Measurements from ENCODE around the gene CD320.

Gene CD320

GRCh38 chr19:8262431-8262830, 45.7 kb downstream of the CD320 start:
- Histone ChIP-seq H3K27ac (ENCODE audit: low read depth in 2 of 2, low read length in 2 of 2) (no peak overlapping the region), H3K36me3 (ENCODE audit: control insufficient read depth in 2 of 2, insufficient read depth in 2 of 2, low read length in 2 of 2) (no peaks in the 10 kb centered on the region), H3K27me3 (ENCODE audit: control insufficient read depth in 2 of 2, insufficient read depth in 2 of 2, low read length in 2 of 2) (no peaks in the 10 kb centered on the region), H3K9me3 (ENCODE audit: control insufficient read depth in 2 of 2, low read length in 2 of 2) (no peaks in the 10 kb centered on the region), H3K9ac (ENCODE audit: low read depth in 1 of 2, low read length in 2 of 2) (no peak overlapping the region), H3K4me3 (ENCODE audit: low read length in 2 of 2) (no peak overlapping the region), H3K4me1 (ENCODE audit: control insufficient read depth in 2 of 2, insufficient read depth in 2 of 2, low read length in 2 of 2) (no peaks in the 10 kb centered on the region)

GRCh38 chr19:8261881-8262280, 46.3 kb downstream of the CD320 start:
- Histone ChIP-seq H3K9me3 (ENCODE audit: control insufficient read depth in 2 of 2, low read length in 2 of 2) (no peaks in the 10 kb centered on the region), H3K36me3 (ENCODE audit: control insufficient read depth in 2 of 2, insufficient read depth in 2 of 2, low read length in 2 of 2) (peaks cover 0 to under 1% of the 10 kb centered on the region in 2 donors)

GRCh38 chr19:8261347-8261746, 46.8 kb downstream of the CD320 start:
- Histone ChIP-seq H3K4me1 (ENCODE audit: control insufficient read depth in 2 of 2, insufficient read depth in 2 of 2, low read length in 2 of 2) (no peaks in the 10 kb centered on the region), H3K9ac (ENCODE audit: low read depth in 1 of 2, low read length in 2 of 2) (no peak overlapping the region)

More at GRCh38 chr19:8261881-8262280, 46.3 kb downstream of the CD320 start:
- Histone ChIP-seq H3K27ac (ENCODE audit: low read depth in 2 of 2, low read length in 2 of 2) (no peak overlapping the region), H3K4me3 (ENCODE audit: low read length in 2 of 2) (no peak overlapping the region), H3K9ac (ENCODE audit: low read depth in 1 of 2, low read length in 2 of 2) (no peak overlapping the region), H3K27me3 (ENCODE audit: control insufficient read depth in 2 of 2, insufficient read depth in 2 of 2, low read length in 2 of 2) (no peaks in the 10 kb centered on the region), H3K4me1 (ENCODE audit: control insufficient read depth in 2 of 2, insufficient read depth in 2 of 2, low read length in 2 of 2) (no peaks in the 10 kb centered on the region)

GRCh38 chr19:8259922-8260247, 48.3 kb downstream of the CD320 start:
- H3K9ac ChIP-seq (ENCODE audit: low read depth in 1 of 2, low read length in 2 of 2): no peak overlapping the region
- H3K27me3 ChIP-seq (ENCODE audit: control insufficient read depth in 2 of 2, insufficient read depth in 2 of 2, low read length in 2 of 2): no peaks in the 10 kb centered on the region
- no peaks in the 10 kb centered on the region for H3K9me3 ChIP-seq (ENCODE audit: control insufficient read depth in 2 of 2, low read length in 2 of 2)
- H3K4me3 ChIP-seq (ENCODE audit: low read length in 2 of 2): no peak overlapping the region
- no peak overlapping the region for H3K27ac ChIP-seq (ENCODE audit: low read depth in 2 of 2, low read length in 2 of 2)
- peaks cover 3 to 11% of the 10 kb centered on the region in 2 donors for H3K36me3 ChIP-seq (ENCODE audit: control insufficient read depth in 2 of 2, insufficient read depth in 2 of 2, low read length in 2 of 2)
- H3K4me1 ChIP-seq (ENCODE audit: control insufficient read depth in 2 of 2, insufficient read depth in 2 of 2, low read length in 2 of 2): no peaks in the 10 kb centered on the region

More at GRCh38 chr19:8261347-8261746, 46.8 kb downstream of the CD320 start:
- H3K27ac ChIP-seq (ENCODE audit: low read depth in 2 of 2, low read length in 2 of 2): no peak overlapping the region
- no peaks in the 10 kb centered on the region for H3K27me3 ChIP-seq (ENCODE audit: control insufficient read depth in 2 of 2, insufficient read depth in 2 of 2, low read length in 2 of 2)
- peaks cover 3 to 6% of the 10 kb centered on the region in 2 donors for H3K36me3 ChIP-seq (ENCODE audit: control insufficient read depth in 2 of 2, insufficient read depth in 2 of 2, low read length in 2 of 2)
- H3K4me3 ChIP-seq (ENCODE audit: low read length in 2 of 2): no peak overlapping the region
- H3K9me3 ChIP-seq (ENCODE audit: control insufficient read depth in 2 of 2, low read length in 2 of 2): no peaks in the 10 kb centered on the region

- peaks cover 3 to 11% of the 10 kb centered on the region in 2 donors for H3K36me3 ChIP-seq (ENCODE audit: control insufficient read depth in 2 of 2, insufficient read depth in 2 of 2, low read length in 2 of 2)
- no peaks in the 10 kb centered on the region for H3K27me3 ChIP-seq (ENCODE audit: control insufficient read depth in 2 of 2, insufficient read depth in 2 of 2, low read length in 2 of 2)
- H3K4me1 ChIP-seq (ENCODE audit: control insufficient read depth in 2 of 2, insufficient read depth in 2 of 2, low read length in 2 of 2): no peaks in the 10 kb centered on the region
- no peak overlapping the region for H3K27ac ChIP-seq (ENCODE audit: low read depth in 2 of 2, low read length in 2 of 2)
- no peak overlapping the region for H3K4me3 ChIP-seq (ENCODE audit: low read length in 2 of 2)
- H3K9ac ChIP-seq (ENCODE audit: low read depth in 1 of 2, low read length in 2 of 2): no peak overlapping the region
- H3K9me3 ChIP-seq (ENCODE audit: control insufficient read depth in 2 of 2, low read length in 2 of 2): no peaks in the 10 kb centered on the region
Measured at GRCh38 chr19:8259142-8259921, 48.8 kb downstream of the CD320 start.

GRCh38 chr19:8257052-8257443, 51.1 kb downstream of the CD320 start:
- no peak overlapping the region for H3K4me3 ChIP-seq (ENCODE audit: low read length in 2 of 2)
- no peaks in the 10 kb centered on the region for H3K4me1 ChIP-seq (ENCODE audit: control insufficient read depth in 2 of 2, insufficient read depth in 2 of 2, low read length in 2 of 2)
- H3K36me3 ChIP-seq (ENCODE audit: control insufficient read depth in 2 of 2, insufficient read depth in 2 of 2, low read length in 2 of 2): peaks cover 3 to 11% of the 10 kb centered on the region in 2 donors
- H3K27ac ChIP-seq (ENCODE audit: low read depth in 2 of 2, low read length in 2 of 2): no peak overlapping the region
- no peak overlapping the region for H3K9ac ChIP-seq (ENCODE audit: low read depth in 1 of 2, low read length in 2 of 2)
- H3K9me3 ChIP-seq (ENCODE audit: control insufficient read depth in 2 of 2, low read length in 2 of 2): no peaks in the 10 kb centered on the region
- H3K27me3 ChIP-seq (ENCODE audit: control insufficient read depth in 2 of 2, insufficient read depth in 2 of 2, low read length in 2 of 2): no peaks in the 10 kb centered on the region

- no peaks in the 10 kb centered on the region for H3K27me3 ChIP-seq (ENCODE audit: control insufficient read depth in 2 of 2, insufficient read depth in 2 of 2, low read length in 2 of 2)
- H3K27ac ChIP-seq (ENCODE audit: low read depth in 2 of 2, low read length in 2 of 2): no peak overlapping the region
- no peak overlapping the region for H3K4me3 ChIP-seq (ENCODE audit: low read length in 2 of 2)
- H3K36me3 ChIP-seq (ENCODE audit: control insufficient read depth in 2 of 2, insufficient read depth in 2 of 2, low read length in 2 of 2): peaks cover 3 to 11% of the 10 kb centered on the region in 2 donors
- H3K4me1 ChIP-seq (ENCODE audit: control insufficient read depth in 2 of 2, insufficient read depth in 2 of 2, low read length in 2 of 2): no peaks in the 10 kb centered on the region
- H3K9me3 ChIP-seq (ENCODE audit: control insufficient read depth in 2 of 2, low read length in 2 of 2): no peaks in the 10 kb centered on the region
- H3K9ac ChIP-seq (ENCODE audit: low read depth in 1 of 2, low read length in 2 of 2): no peak overlapping the region
Measured at GRCh38 chr19:8256276-8257051, 51.7 kb downstream of the CD320 start.

- Histone ChIP-seq H3K27ac (ENCODE audit: low read depth in 2 of 2, low read length in 2 of 2) (no peak overlapping the region), H3K4me3 (ENCODE audit: low read length in 2 of 2) (no peak overlapping the region), H3K36me3 (ENCODE audit: control insufficient read depth in 2 of 2, insufficient read depth in 2 of 2, low read length in 2 of 2) (peaks cover 3 to 11% of the 10 kb centered on the region in 2 donors), H3K9ac (ENCODE audit: low read depth in 1 of 2, low read length in 2 of 2) (no peak overlapping the region), H3K9me3 (ENCODE audit: control insufficient read depth in 2 of 2, low read length in 2 of 2) (no peaks in the 10 kb centered on the region), H3K27me3 (ENCODE audit: control insufficient read depth in 2 of 2, insufficient read depth in 2 of 2, low read length in 2 of 2) (no peaks in the 10 kb centered on the region), H3K4me1 (ENCODE audit: control insufficient read depth in 2 of 2, insufficient read depth in 2 of 2, low read length in 2 of 2) (no peaks in the 10 kb centered on the region)
Measured at GRCh38 chr19:8255426-8256125, 52.6 kb downstream of the CD320 start.

- Histone ChIP-seq H3K4me3 (ENCODE audit: low read length in 2 of 2) (no peak overlapping the region), H3K9ac (ENCODE audit: low read depth in 1 of 2, low read length in 2 of 2) (no peak overlapping the region), H3K27me3 (ENCODE audit: control insufficient read depth in 2 of 2, insufficient read depth in 2 of 2, low read length in 2 of 2) (no peaks in the 10 kb centered on the region), H3K9me3 (ENCODE audit: control insufficient read depth in 2 of 2, low read length in 2 of 2) (no peaks in the 10 kb centered on the region), H3K4me1 (ENCODE audit: control insufficient read depth in 2 of 2, insufficient read depth in 2 of 2, low read length in 2 of 2) (no peaks in the 10 kb centered on the region), H3K36me3 (ENCODE audit: control insufficient read depth in 2 of 2, insufficient read depth in 2 of 2, low read length in 2 of 2) (peaks cover 3 to 11% of the 10 kb centered on the region in 2 donors), H3K27ac (ENCODE audit: low read depth in 2 of 2, low read length in 2 of 2) (no peak overlapping the region)
Measured at GRCh38 chr19:8254286-8255001, 53.7 kb downstream of the CD320 start.

Measured in mucosa of rectum (tissue), 2 donors.